Measurements from ENCODE around the gene STX10. TPM values are rescaled to one million over a fixed set of nuclear protein-coding genes. Genes with fewer than 3 reads are reported as not detected.
A peak's percentile ranks its signal among the peaks of the same experiment; 100 is the strongest.

Gene STX10
- total and polyA plus RNA-seq, 3 donors from 2014 or later = 18.1 to 37.6 (median 27.2) TPM

DNA sequence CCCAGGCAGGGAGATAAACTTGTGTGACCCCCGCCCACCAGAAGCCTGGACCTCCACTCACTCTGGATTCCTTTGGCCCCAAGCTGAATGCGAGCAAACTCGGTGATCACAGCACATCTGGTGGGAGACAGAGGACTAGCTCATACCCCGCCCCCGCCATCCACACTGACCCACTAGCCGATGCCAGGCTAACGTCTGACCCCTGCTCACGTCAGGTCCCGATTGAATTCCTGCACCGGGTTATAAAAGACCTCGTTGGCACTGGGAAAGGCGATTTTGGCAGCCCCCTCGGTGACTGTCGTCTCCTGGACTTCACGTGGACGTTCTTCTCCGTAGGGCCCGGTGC, 34.3 kb downstream of the STX10 start:
- H3K27ac ChIP-seq = peak overlapping the region; percentile 1 to 55
- no peaks in the 10 kb centered on the region for H3K9me3 ChIP-seq
- peak overlapping the region; percentile 71 to 98 for H3K4me3 ChIP-seq
- WGBS, 2 donors = 0 to 1% methylated on average over 14 to 18 of the region's 18 CpGs
- H3K36me3 ChIP-seq (ENCODE audit: low read depth, missing control alignments) = no peaks in the 10 kb centered on the region
- TF ChIP-seq POLR2A (IDR thresholded peaks at IDR 0.05) = no peak
- TF ChIP-seq, protein P1, sequence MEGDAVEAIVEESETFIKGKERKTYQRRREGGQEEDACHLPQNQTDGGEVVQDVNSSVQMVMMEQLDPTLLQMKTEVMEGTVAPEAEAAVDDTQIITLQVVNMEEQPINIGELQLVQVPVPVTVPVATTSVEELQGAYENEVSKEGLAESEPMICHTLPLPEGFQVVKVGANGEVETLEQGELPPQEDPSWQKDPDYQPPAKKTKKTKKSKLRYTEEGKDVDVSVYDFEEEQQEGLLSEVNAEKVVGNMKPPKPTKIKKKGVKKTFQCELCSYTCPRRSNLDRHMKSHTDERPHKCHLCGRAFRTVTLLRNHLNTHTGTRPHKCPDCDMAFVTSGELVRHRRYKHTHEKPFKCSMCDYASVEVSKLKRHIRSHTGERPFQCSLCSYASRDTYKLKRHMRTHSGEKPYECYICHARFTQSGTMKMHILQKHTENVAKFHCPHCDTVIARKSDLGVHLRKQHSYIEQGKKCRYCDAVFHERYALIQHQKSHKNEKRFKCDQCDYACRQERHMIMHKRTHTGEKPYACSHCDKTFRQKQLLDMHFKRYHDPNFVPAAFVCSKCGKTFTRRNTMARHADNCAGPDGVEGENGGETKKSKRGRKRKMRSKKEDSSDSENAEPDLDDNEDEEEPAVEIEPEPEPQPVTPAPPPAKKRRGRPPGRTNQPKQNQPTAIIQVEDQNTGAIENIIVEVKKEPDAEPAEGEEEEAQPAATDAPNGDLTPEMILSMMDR (IDR thresholded peaks at IDR 0.05) = no peak
- no peak for DNase-seq
- no peaks in the 10 kb centered on the region for H3K27me3 ChIP-seq
- intact Hi-C loops (cut with DNase I; ENCODE audit: low total_unique reads) = loop anchor here (5.0 kb wide), 1 partner anchor 36 kb away; the partner anchor contains the start of genes IER2 and STX10
- peaks cover 26% of the 10 kb centered on the region for H3K4me1 ChIP-seq

DNA sequence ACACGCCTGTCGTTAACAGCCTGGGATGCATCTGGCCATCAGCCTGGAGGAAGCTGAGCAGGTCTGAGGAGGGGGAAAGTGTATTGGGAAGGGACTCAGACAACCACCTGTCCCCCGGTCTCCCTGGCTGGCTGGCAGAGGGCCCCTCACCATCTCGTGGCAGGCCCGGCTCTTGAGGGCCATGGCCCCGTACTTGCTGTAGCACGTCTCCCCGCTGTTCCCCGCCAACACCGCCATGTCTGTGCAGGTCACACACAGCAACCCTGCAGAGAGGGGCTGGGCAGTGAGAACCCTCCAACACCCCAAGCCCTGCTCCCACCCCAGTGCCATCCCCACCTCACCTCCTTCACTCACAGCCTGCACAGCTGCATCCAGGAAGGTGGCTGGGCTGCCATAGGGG, 37.6 kb downstream of the STX10 start:
- WGBS, 2 donors = 93% methylated on average over 3 to 10 of the region's 10 CpGs
- H3K4me1 ChIP-seq = peaks cover 9% of the 10 kb centered on the region
- no peak overlapping the region for H3K4me3 ChIP-seq
- H3K36me3 ChIP-seq (ENCODE audit: low read depth, missing control alignments) = no peaks in the 10 kb centered on the region
- no peak overlapping the region for H3K27ac ChIP-seq
- H3K27me3 ChIP-seq = no peaks in the 10 kb centered on the region
- no peak for DNase-seq
- no peaks in the 10 kb centered on the region for H3K9me3 ChIP-seq
- TF ChIP-seq POLR2A (IDR thresholded peaks at IDR 0.05) = no peak
- TF ChIP-seq, protein P1 (IDR thresholded peaks at IDR 0.05) = no peak
- intact Hi-C loops (cut with DNase I; ENCODE audit: low total_unique reads) = no loop called here

DNA sequence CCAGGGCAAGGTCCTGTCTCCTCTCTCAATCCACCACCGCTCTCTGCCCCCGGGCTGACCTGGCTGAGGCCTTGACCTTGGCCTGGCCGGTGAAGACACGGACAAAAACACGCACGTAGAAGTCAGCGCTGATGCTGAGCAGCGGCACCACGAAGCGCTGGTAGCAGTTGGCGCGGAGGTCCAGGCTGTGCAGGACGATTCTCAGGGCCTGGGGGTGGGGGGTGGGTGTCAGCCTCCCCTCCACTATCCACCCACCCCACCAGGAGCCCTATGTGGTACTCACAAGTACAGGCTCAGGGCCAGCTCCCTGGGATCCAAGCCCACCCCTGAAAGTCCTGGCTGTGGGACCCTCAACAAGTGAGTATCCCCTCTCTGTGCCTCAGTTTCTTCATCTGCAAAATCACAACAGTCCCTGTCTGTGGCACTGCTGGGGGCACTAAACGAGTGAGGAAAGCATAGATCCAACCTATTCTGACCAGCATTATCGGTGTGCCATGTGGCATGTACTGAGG, 40.0 kb downstream of the STX10 start:
- no peaks in the 10 kb centered on the region for H3K27me3 ChIP-seq
- 76 to 88% methylated on average over 13 to 15 of the region's 15 CpGs for WGBS, 2 donors
- H3K36me3 ChIP-seq (ENCODE audit: low read depth, missing control alignments) = no peaks in the 10 kb centered on the region
- no peak overlapping the region for H3K4me3 ChIP-seq
- intact Hi-C loops (cut with DNase I; ENCODE audit: low total_unique reads) = no loop called here
- H3K27ac ChIP-seq = no peak overlapping the region
- H3K9me3 ChIP-seq = no peaks in the 10 kb centered on the region
- no peaks in the 10 kb centered on the region for H3K4me1 ChIP-seq
- DNase-seq = no peak
- no peak for TF ChIP-seq POLR2A (IDR thresholded peaks at IDR 0.05)
- TF ChIP-seq, protein P1 (IDR thresholded peaks at IDR 0.05) = no peak

DNA sequence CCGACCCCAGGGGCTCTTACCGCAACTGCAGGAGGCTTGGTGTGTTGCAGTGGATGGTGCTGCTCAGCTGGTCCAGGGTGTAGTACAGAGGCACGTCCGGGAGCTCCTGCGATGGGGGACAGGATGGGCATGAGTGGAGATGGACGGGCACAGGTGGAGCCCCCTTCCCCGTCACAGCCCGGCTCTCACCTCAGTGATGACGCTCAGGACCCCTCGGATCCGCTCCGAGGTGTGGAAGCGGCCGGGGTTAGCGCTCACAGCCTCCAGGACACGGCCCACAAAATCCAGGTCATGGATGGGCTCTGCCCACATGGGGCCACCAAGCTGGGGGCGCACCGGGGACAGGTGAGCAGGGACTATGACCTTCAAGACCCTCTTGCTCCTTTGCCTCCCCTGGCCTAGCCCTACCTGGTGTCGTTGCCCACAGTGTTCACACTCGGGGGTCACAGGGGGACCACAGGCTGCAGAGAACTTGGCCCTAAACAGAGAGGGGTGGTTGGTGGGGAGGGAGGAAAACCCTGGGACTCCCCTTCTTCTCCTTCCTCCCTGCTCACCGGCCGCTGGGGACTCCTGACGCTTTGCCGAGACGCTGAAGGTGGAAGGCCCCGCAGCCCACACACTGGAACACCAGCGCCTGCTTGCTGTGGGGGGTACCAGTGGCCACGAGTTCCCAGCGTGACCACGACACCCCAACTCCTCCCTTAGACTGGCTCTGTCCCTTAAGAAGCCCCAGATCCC, 40.6 kb downstream of the STX10 start:
- intact Hi-C loops (cut with DNase I; ENCODE audit: low total_unique reads) = no loop called here
- H3K27ac ChIP-seq = no peak overlapping the region
- no peaks in the 10 kb centered on the region for H3K9me3 ChIP-seq
- no peak for DNase-seq
- no peak overlapping the region for H3K4me3 ChIP-seq
- TF ChIP-seq POLR2A (IDR thresholded peaks at IDR 0.05) = no peak
- TF ChIP-seq, protein P1 (IDR thresholded peaks at IDR 0.05) = no peak
- no peaks in the 10 kb centered on the region for H3K36me3 ChIP-seq (ENCODE audit: low read depth, missing control alignments)
- no peaks in the 10 kb centered on the region for H3K27me3 ChIP-seq
- H3K4me1 ChIP-seq = no peaks in the 10 kb centered on the region
- WGBS, 2 donors = 81 to 89% methylated on average over 10 to 29 of the region's 30 CpGs

Measured in testis (tissue), 3 donors.